GM21526 (cell line): ENCODE data around the gene GNG3.
"Not testable (repeated sequence)": the region's sequence is repeated elsewhere in the genome, so short reads cannot be mapped to it uniquely, and the experiment has no call there.

ENCODE experiments used
- ATAC-seq: cut with Tn5 transposase; IDR thresholded peaks from one replicate; pipeline ENCODE4 v1.9.1; 2021; ENCODE audit warnings: moderate library complexity; ENCODE audit not compliant: unreplicated experiment, low FRiP score

The GNG3 gene

GRCh38 chr11:62707277-62707861, at the start of gene GNG3, which contains the start of gene BSCL2:
Gene GNG3 (plus strand): TSS chr11:62707676. CDS start chr11:62708296, 620 bp downstream.
Gene BSCL2 (minus strand): TSS chr11:62707424. CDS start chr11:62707195, 229 bp downstream.
- ATAC-seq: no peak

GRCh38 chr11:62664405-62665074, 42.9 kb upstream of the GNG3 start:
- peak; percentile 27 for ATAC-seq

GRCh38 chr11:62665075-62665598, 42.3 kb upstream of the GNG3 start, which contains the start of the genes C11orf98 and CSKMT:
Gene C11orf98 (minus strand): TSS chr11:62665210. CDS start chr11:62665169, 41 bp downstream.
Gene CSKMT (plus strand): TSS chr11:62665312. CDS start chr11:62665880, 568 bp downstream.
- ATAC-seq: peak; percentile 59

- ATAC-seq: peak; percentile 11
These were observed 41.7 kb upstream of the GNG3 start for GRCh38 chr11:62665599-62666258.

GRCh38 chr11:62666259-62666926, 41.1 kb upstream of the GNG3 start:
- ATAC-seq: no peak

GRCh38 chr11:62667460-62667859, 40.0 kb upstream of the GNG3 start:
- no peak for ATAC-seq

GRCh38 chr11:62669420-62670161, 37.9 kb upstream of the GNG3 start:
- ATAC-seq: no peak

- no peak for ATAC-seq
These were observed 36.3 kb upstream of the GNG3 start for GRCh38 chr11:62671236-62671607.

- no peak for ATAC-seq
These were observed 35.7 kb upstream of the GNG3 start, which contains the start of the genes LBHD1 and UQCC3 for GRCh38 chr11:62671608-62672389. Gene LBHD1 (minus strand): TSS chr11:62672267. CDS start chr11:62670031, 2,236 bp downstream. Gene UQCC3 (plus strand): TSS chr11:62671673. CDS start chr11:62671746, 73 bp downstream.

- ATAC-seq: no peak
These were observed 34.3 kb upstream of the GNG3 start for GRCh38 chr11:62673196-62673525.

- ATAC-seq: not testable (repeated sequence)
These were observed 32.1 kb upstream of the GNG3 start for GRCh38 chr11:62675415-62675814.

GRCh38 chr11:62676698-62677097, 30.8 kb upstream of the GNG3 start:
- no peak for ATAC-seq

GRCh38 chr11:62677156-62677555, 30.3 kb upstream of the GNG3 start:
- no peak for ATAC-seq

GRCh38 chr11:62677714-62678113, 29.8 kb upstream of the GNG3 start:
- ATAC-seq: no peak

GRCh38 chr11:62678433-62678769, 29.1 kb upstream of the GNG3 start:
- ATAC-seq: no peak

- no peak for ATAC-seq
These were observed 28.4 kb upstream of the GNG3 start, which contains the start of gene UBXN1 for GRCh38 chr11:62678770-62679696. Gene UBXN1 (minus strand): TSS chr11:62679073. CDS start chr11:62678923, 150 bp downstream.

GRCh38 chr11:62680825-62681240, 26.6 kb upstream of the GNG3 start:
- ATAC-seq: no peak

GRCh38 chr11:62682518-62682917, 25.0 kb upstream of the GNG3 start:
- no peak for ATAC-seq
